HG03521 (cell line): Measurements from ENCODE around the gene CD38.
"Not testable (repeated sequence)": the region's sequence is repeated elsewhere in the genome, so short reads cannot be mapped to it uniquely, and the experiment has no call there.

Experiments used
- ATAC-seq: cut with Tn5 transposase; IDR thresholded peaks from one replicate; pipeline ENCODE4 v1.9.1; 2021; ENCODE audit warnings: mild to moderate bottlenecking, moderate library complexity; ENCODE audit not compliant: unreplicated experiment

CD38 gene

GRCh38 chr4:15794905-15795304 is 16.8 kb downstream of the CD38 start:
- no peak for ATAC-seq

GRCh38 chr4:15797320-15797719 is 19.2 kb downstream of the CD38 start:
- ATAC-seq, result no peak

GRCh38 chr4:15799141-15799540 is 21.0 kb downstream of the CD38 start:
- ATAC-seq, result no peak

GRCh38 chr4:15799701-15800100 is 21.6 kb downstream of the CD38 start:
- ATAC-seq, result no peak

- ATAC-seq, result not testable (repeated sequence)
These were observed 24.4 kb downstream of the CD38 start for GRCh38 chr4:15802497-15802896.

- ATAC-seq, result no peak
These were observed 27.7 kb downstream of the CD38 start for GRCh38 chr4:15805583-15806517.

GRCh38 chr4:15809058-15809457 is 30.9 kb downstream of the CD38 start:
- peak; percentile 70 for ATAC-seq

- ATAC-seq, result no peak
These were observed 31.3 kb downstream of the CD38 start for GRCh38 chr4:15809466-15809865.

- no peak for ATAC-seq
These were observed 33.7 kb downstream of the CD38 start for GRCh38 chr4:15811703-15812337.

- ATAC-seq, result no peak
These were observed 54.7 kb downstream of the CD38 start for GRCh38 chr4:15832523-15833451.

GRCh38 chr4:15833801-15834200 is 55.7 kb downstream of the CD38 start:
- ATAC-seq, result no peak

- ATAC-seq, result no peak
These were observed 58.2 kb downstream of the CD38 start for GRCh38 chr4:15836362-15836761.

GRCh38 chr4:15837591-15837990 is 59.5 kb downstream of the CD38 start:
- ATAC-seq, result no peak

- not testable (repeated sequence) for ATAC-seq
These were observed 63.1 kb downstream of the CD38 start for GRCh38 chr4:15841194-15841730.

GRCh38 chr4:15847746-15848145 is 69.6 kb downstream of the CD38 start:
- ATAC-seq, result no peak

- no peak for ATAC-seq
These were observed 70.2 kb downstream of the CD38 start for GRCh38 chr4:15848191-15848842.

GRCh38 chr4:15851969-15852368 is 73.8 kb downstream of the CD38 start:
- ATAC-seq, result no peak

- ATAC-seq, result no peak
These were observed 74.4 kb downstream of the CD38 start for GRCh38 chr4:15852524-15852923.

- ATAC-seq, result no peak
These were observed 75.2 kb downstream of the CD38 start for GRCh38 chr4:15853345-15853744.

- ATAC-seq, result no peak
These were observed 77.8 kb downstream of the CD38 start for GRCh38 chr4:15855804-15856475.
